Endodermal cell (in vitro differentiated cells): ENCODE measurements around the gene SYN1. TPM values are rescaled to one million over a fixed set of nuclear protein-coding genes. Genes with fewer than 3 reads are reported as not detected.
A peak's percentile ranks its signal among the peaks of the same experiment; 100 is the strongest.
"Not testable (repeated sequence)": the region's sequence is repeated elsewhere in the genome, so short reads cannot be mapped to it uniquely, and the experiment has no call there.

Experiments used
- DNase-seq: peaks from one replicate; pipeline ENCODE4 v3.0.0-alpha.2; 2017
- H3K27ac ChIP-seq: 2 replicates; pipeline ENCODE4 v1.5.1; 2013; ENCODE audit warnings: mild to moderate bottlenecking, low read depth, low read length, moderate library complexity
- H3K27me3 ChIP-seq: 2 replicates; pipeline ENCODE4 v1.6.1; 2013; ENCODE audit warnings: mild to moderate bottlenecking, low read length, moderate library complexity; ENCODE audit not compliant: insufficient read depth, control insufficient read depth, poor library complexity, severe bottlenecking
- H3K36me3 ChIP-seq: 2 replicates; pipeline ENCODE4 v1.7.0; 2013; ENCODE audit warnings: mild to moderate bottlenecking, low read length, moderate library complexity; ENCODE audit not compliant: control insufficient read depth, insufficient read depth
- H3K4me1 ChIP-seq: one replicate; pipeline ENCODE4 v1.7.0; 2013; ENCODE audit warnings: low read length; ENCODE audit not compliant: control insufficient read depth, insufficient read depth
- H3K4me3 ChIP-seq: 2 replicates; pipeline ENCODE4 v1.5.1; 2013; ENCODE audit warnings: mild to moderate bottlenecking, low read length, moderate library complexity
- H3K9ac ChIP-seq: 2 replicates; pipeline ENCODE4 v1.6.1; 2013; ENCODE audit warnings: mild to moderate bottlenecking, low read length, moderate library complexity; ENCODE audit not compliant: poor library complexity, severe bottlenecking; ENCODE audit errors: extremely low read depth
- H3K9me3 ChIP-seq: 2 replicates; pipeline ENCODE4 v1.6.1; 2013; ENCODE audit warnings: mild to moderate bottlenecking, low read length, moderate library complexity; ENCODE audit not compliant: control insufficient read depth
- H3K27ac Mint-ChIP-seq: 2 replicates; pipeline ENCODE4 v1.8.0; 2020; ENCODE audit warnings: mixed read lengths
- H3K27me3 Mint-ChIP-seq: 2 replicates; pipeline ENCODE4 v1.8.0; 2021; ENCODE audit warnings: mild to moderate bottlenecking, mixed read lengths; ENCODE audit not compliant: insufficient read depth
- H3K36me3 Mint-ChIP-seq: 2 replicates; pipeline ENCODE4 v1.8.0; 2020; ENCODE audit warnings: low read depth, mixed read lengths
- H3K4me1 Mint-ChIP-seq: 2 replicates; pipeline ENCODE4 v1.8.0; 2020; ENCODE audit warnings: mixed read lengths
- H3K4me3 Mint-ChIP-seq: 2 replicates; pipeline ENCODE4 v1.8.0; 2020; ENCODE audit warnings: mild to moderate bottlenecking, moderate library complexity, mixed read lengths
- H3K9me3 Mint-ChIP-seq: 2 replicates; pipeline ENCODE4 v1.8.0; 2020; ENCODE audit warnings: mild to moderate bottlenecking, mixed read lengths
- WGBS, 2 experiments: methylation state at CpG; one replicate each; pipeline versions ENCODE4 v1.1.5 to v1.1.7; 2013; ENCODE audit warnings: missing lambda C conversion rate in 2 of 2, mixed read lengths in 1 of 2; ENCODE audit not compliant: insufficient coverage in 1 of 2, insufficient read length in 1 of 2; 5-methylcytosine and 5-hydroxymethylcytosine counted together
- total RNA-seq, 2 donors: library from RNA; stranded (reverse); fragmentation: NEBNext Ultra II Directional in 1 of 2; extraction: Animal tissue kit (Norgen Biotek cat#: 25700) in 1 of 2; gene quantifications; 2 replicates in 1 of 2; 3 replicates in 1 of 2; pipeline ENCODE4 v1.2.1, GENCODE V29; 2021
- TF ChIP-seq, protein P1 (sequence below): fragments of 200-600 bp; sonication (generic); conservative IDR thresholded peaks from 2 replicates; pipeline ENCODE4 v1.5.0; 2021; ENCODE audit warnings: antibody characterized with exemption, mild to moderate bottlenecking

Gene SYN1
- total RNA-seq, 2 donors from 2014 or later, result 4.9 to 5.3 TPM

DNA sequence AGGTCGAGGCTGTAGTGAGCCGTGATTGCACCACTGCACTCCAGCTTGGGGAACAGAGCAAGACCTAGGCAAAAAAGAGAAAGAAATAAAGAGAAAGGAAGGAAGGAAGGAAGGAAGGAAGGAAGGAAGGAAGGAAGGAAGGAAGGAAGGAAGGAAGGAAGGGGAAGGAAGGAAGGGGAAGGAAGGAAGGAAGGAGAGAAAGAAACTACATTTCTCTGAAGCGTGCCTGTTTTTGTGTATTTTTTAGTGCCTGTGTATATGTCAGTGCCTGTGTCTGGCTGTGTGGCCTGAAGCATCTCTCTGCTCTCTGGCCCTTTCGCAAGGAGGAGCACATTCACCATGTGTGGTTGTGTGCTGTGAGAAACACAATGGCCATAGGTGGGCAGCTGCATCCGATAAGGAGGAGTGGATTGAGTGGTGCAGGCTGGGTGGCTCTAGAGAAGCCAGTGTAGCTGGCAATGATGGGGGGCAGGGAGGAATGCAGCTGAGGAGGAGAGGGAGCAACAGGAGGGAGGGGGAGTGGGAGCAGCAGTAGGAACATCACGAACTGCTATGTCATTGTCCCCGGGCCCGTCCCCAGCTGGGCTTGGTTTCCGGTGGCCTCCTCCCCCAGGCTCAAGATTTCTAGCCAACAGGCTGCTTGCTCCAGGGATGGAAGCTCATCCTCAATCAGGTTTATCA is 11.4 kb downstream of the SYN1 start:
- peaks cover 1% of the 10 kb centered on the region for H3K36me3 Mint-ChIP-seq
- Histone ChIP-seq H3K27me3 (no peaks in the 10 kb centered on the region), H3K4me3 (no peak overlapping the region), H3K9me3 (no peaks in the 10 kb centered on the region), H3K4me1 (no peaks in the 10 kb centered on the region), H3K9ac (no peak overlapping the region), H3K36me3 (no peaks in the 10 kb centered on the region), H3K27ac (no peak overlapping the region)
- peak; percentile 82 for DNase-seq
- no peak overlapping the region for H3K4me3 Mint-ChIP-seq
- peaks cover 2% of the 10 kb centered on the region for H3K4me1 Mint-ChIP-seq
- peaks cover 60% of the 10 kb centered on the region for H3K9me3 Mint-ChIP-seq
- peak overlapping the region; percentile 84 for H3K27ac Mint-ChIP-seq
- no peaks in the 10 kb centered on the region for H3K27me3 Mint-ChIP-seq
- WGBS, 2 experiments, result 47% methylated on average over 9 of the region's 9 CpGs; no CpG with 5 or more reads in 1 of the 2 experiments
- TF ChIP-seq, protein P1, sequence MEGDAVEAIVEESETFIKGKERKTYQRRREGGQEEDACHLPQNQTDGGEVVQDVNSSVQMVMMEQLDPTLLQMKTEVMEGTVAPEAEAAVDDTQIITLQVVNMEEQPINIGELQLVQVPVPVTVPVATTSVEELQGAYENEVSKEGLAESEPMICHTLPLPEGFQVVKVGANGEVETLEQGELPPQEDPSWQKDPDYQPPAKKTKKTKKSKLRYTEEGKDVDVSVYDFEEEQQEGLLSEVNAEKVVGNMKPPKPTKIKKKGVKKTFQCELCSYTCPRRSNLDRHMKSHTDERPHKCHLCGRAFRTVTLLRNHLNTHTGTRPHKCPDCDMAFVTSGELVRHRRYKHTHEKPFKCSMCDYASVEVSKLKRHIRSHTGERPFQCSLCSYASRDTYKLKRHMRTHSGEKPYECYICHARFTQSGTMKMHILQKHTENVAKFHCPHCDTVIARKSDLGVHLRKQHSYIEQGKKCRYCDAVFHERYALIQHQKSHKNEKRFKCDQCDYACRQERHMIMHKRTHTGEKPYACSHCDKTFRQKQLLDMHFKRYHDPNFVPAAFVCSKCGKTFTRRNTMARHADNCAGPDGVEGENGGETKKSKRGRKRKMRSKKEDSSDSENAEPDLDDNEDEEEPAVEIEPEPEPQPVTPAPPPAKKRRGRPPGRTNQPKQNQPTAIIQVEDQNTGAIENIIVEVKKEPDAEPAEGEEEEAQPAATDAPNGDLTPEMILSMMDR, result no peak

DNA sequence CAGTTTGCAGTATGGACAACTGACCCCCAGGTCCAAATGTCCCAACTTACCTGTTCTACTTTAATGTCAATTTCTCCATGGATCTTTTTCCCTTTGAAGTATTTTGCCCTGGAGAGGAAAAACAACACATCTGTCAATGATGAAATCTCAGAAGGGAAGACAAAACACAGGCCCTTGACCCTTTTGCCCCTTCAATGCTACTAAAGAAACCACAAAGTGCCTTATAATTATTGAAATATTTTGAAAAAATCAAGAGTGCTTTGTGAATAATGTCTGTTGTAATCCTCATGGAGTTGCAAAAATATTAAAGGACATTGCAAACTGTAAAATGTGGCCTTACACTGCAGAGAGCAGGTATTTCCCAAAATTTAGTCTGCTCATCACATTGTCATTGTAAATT is 12.6 kb downstream of the SYN1 start:
- no peaks in the 10 kb centered on the region for H3K9me3 ChIP-seq
- Mint-ChIP-seq H3K27me3 (no peaks in the 10 kb centered on the region), H3K4me3 (no peak overlapping the region), H3K4me1 (peaks cover 2% of the 10 kb centered on the region), H3K27ac (no peak overlapping the region), H3K36me3 (no peaks in the 10 kb centered on the region), H3K9me3 (peaks cover 54% of the 10 kb centered on the region)
- H3K27ac ChIP-seq, result no peak overlapping the region
- TF ChIP-seq, protein P1, result no peak
- no peak overlapping the region for H3K9ac ChIP-seq
- H3K4me1 ChIP-seq, result no peaks in the 10 kb centered on the region
- H3K27me3 ChIP-seq, result no peaks in the 10 kb centered on the region
- no peaks in the 10 kb centered on the region for H3K36me3 ChIP-seq
- H3K4me3 ChIP-seq, result no peak overlapping the region
- no peak for DNase-seq

DNA sequence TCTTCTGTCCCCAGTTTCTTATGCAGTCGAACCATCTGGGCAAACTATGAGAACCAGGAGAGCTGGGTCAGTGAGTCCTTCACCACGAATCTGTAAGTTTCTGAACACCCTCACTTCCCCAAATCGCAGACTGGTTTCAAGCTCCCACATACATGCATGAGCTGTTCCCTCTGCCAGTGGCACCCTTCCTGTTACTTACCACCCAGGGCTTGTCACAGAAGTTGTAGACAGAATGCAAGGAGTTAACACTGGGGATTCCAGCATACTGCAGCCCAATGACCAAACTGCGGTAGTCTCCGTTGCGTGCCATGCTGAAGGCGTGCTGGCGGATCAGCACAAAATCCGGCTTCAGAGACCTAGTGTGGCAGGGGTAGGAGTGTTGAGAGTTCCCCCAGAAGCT is 14.6 kb downstream of the SYN1 start:
- Mint-ChIP-seq H3K9me3 (peaks cover 51% of the 10 kb centered on the region), H3K36me3 (no peaks in the 10 kb centered on the region), H3K27me3 (no peaks in the 10 kb centered on the region), H3K27ac (no peak overlapping the region), H3K4me3 (no peak overlapping the region), H3K4me1 (peaks cover 2% of the 10 kb centered on the region)
- Histone ChIP-seq H3K4me3 (no peak overlapping the region), H3K4me1 (no peaks in the 10 kb centered on the region), H3K36me3 (no peaks in the 10 kb centered on the region), H3K9me3 (no peaks in the 10 kb centered on the region), H3K27ac (no peak overlapping the region), H3K27me3 (no peaks in the 10 kb centered on the region), H3K9ac (no peak overlapping the region)
- 90 to 91% methylated on average over 4 to 9 of the region's 9 CpGs for WGBS, 2 experiments
- no peak for DNase-seq
- TF ChIP-seq, protein P1, result no peak

DNA sequence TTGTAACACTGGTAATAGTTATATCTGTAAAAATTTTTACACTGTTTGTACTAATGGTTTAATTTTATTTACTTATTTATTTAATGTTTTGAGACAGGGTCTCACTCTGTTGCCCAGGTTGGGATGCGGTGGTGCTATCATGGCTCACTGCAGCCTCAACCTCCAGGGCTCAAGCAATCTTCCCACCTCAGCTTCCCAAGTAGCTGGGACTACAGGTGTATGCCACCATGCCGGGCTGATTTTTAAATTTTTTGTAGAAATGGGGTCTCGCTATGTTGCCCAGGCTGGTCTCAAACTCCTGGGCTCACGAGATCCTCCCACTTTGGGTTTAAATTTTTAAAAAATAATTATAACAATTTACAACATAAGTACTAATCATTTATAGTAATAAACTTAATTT is 16.5 kb downstream of the SYN1 start:
- H3K27me3 ChIP-seq, DNase-seq, H3K27ac ChIP-seq, H3K36me3 Mint-ChIP-seq, H3K4me3 Mint-ChIP-seq, H3K9me3 ChIP-seq, H3K4me3 ChIP-seq, H3K4me1 ChIP-seq, H3K4me1 Mint-ChIP-seq, H3K27ac Mint-ChIP-seq, H3K27me3 Mint-ChIP-seq, H3K9ac ChIP-seq, H3K36me3 ChIP-seq: not testable (repeated sequence)
- H3K9me3 Mint-ChIP-seq, result peaks cover 45% of the 10 kb centered on the region
- WGBS, 2 experiments, result 100% methylated on average over 1 of the region's 4 CpGs; no CpG with 5 or more reads in 1 of the 2 experiments
